H1 (cell line): ENCODE measurements around the gene TBKBP1. TPM values are rescaled to one million over a fixed set of nuclear protein-coding genes. Genes with fewer than 3 reads are reported as not detected.

ENCODE experiments used
- BACH1 ChIP-seq: IDR thresholded peaks from 2 replicates; pipeline ENCODE4 v1.6.1; 2012; ENCODE audit warnings: low read length, improper control_type of control experiment
- BCL11A ChIP-seq, 2 experiments: IDR thresholded peaks; one replicate each; pipeline ENCODE4 v1.6.1; 2011; ENCODE audit warnings: low read depth in 2 of 2, low read length in 2 of 2, mild to moderate bottlenecking in 2 of 2
- HDAC6 ChIP-seq: IDR thresholded peaks from one replicate; pipeline ENCODE4 v1.7.1; 2012; ENCODE audit warnings: low read depth, mild to moderate bottlenecking, inconsistent platforms, low read length, moderate library complexity
- KDM1A ChIP-seq: fragments of 200-600, 300-600 bp; sonication (generic); IDR thresholded peaks from 2 replicates; pipeline ENCODE4 v1.7.1; 2016; ENCODE audit warnings: mild to moderate bottlenecking, low read length, borderline replicate concordance
- KDM5A ChIP-seq: fragments of 200-600 bp; IDR thresholded peaks from 2 replicates; pipeline ENCODE4 v1.7.1; 2012; ENCODE audit warnings: mild to moderate bottlenecking, low read length, inconsistent platforms, mixed read lengths
- NRF1 ChIP-seq: IDR thresholded peaks from 2 replicates; pipeline ENCODE4 v1.6.1; 2011; ENCODE audit warnings: mild to moderate bottlenecking, low read depth, low read length, improper control_type of control experiment
- POLR2AphosphoS5 ChIP-seq: IDR thresholded peaks from 2 replicates; pipeline ENCODE4 v1.6.1; 2011; ENCODE audit warnings: low read depth, low read length
- SIN3A ChIP-seq, 2 experiments: IDR thresholded peaks in 1 of 2; conservative IDR thresholded peaks in 1 of 2; 2 replicates each; pipeline ENCODE4 v1.6.1; 2011 to 2012; ENCODE audit warnings: low read length in 2 of 2, improper control_type of control experiment in 1 of 2, low read depth in 1 of 2, mild to moderate bottlenecking in 1 of 2
- SP1 ChIP-seq: IDR thresholded peaks from 2 replicates; pipeline ENCODE4 v1.6.1; 2011; ENCODE audit warnings: low read depth, low read length
- TBP ChIP-seq: IDR thresholded peaks from 2 replicates; pipeline ENCODE4 v1.6.1; 2011; ENCODE audit warnings: low read depth, low read length, improper control_type of control experiment
- polyA plus RNA-seq, 7 experiments: library from polyadenylated mRNA; depleted of rRNA in 3 of 7; stranded (reverse) in 5 of 7; unstranded in 2 of 7; fragments of >200 nt in 5 of 7; fragments of 200-250 nt in 2 of 7; gene quantifications; 1 replicate in 5 of 7; 2 replicates in 1 of 7; 4 replicates in 1 of 7; pipeline versions ENCODE4 v1.2.1 to v1.2.3, GENCODE V29; 2011 to 2013; ENCODE audit warnings: missing spikeins in 2 of 7, mixed read lengths in 2 of 7
- total RNA-seq: library from RNA; stranded (reverse); fragmentation: NEBNext Ultra II Directional; extraction: Animal tissue kit (Norgen Biotek cat#: 25700); gene quantifications from 2 replicates; pipeline ENCODE4 v1.2.1, GENCODE V29; 2021
- TF ChIP-seq, protein P1 (sequence below): fragments of 300-600 bp; sonication (generic); IDR thresholded peaks from 2 replicates; pipeline ENCODE4 v1.7.1; 2012; ENCODE audit warnings: low read length, moderate library complexity, mild to moderate bottlenecking, inconsistent platforms; ENCODE audit not compliant: insufficient replicate concordance
- TF ChIP-seq, protein P2 (sequence below): IDR thresholded peaks from 2 replicates; pipeline ENCODE4 v1.6.1; 2012; ENCODE audit warnings: inconsistent platforms

Gene TBKBP1
- total and polyA plus RNA-seq, 2 of the 8 experiments (the other 6 are each of a cell fraction or from before 2014, with no cell fraction given), result 6.3 to 15.1 TPM

DNA sequence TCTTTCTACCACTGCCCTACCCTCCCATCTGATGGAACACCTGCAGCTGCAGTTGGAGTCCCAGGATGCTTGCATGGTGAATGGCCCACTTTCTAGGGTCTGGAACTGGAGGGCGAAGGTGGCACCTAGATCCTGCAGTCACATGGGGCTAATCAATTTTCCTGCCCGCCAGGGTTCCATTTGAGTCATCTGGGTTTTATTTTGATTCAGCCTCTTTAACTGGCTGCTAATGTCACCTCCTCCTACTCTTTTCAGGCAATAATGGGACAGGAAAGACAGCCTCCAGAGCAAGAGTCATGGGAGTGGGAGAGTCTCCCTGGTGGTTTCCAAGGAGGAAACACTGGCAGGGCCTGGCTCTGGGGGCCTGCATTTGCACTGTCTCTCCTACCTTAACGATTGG, 3.8 kb upstream of the TBKBP1 start (continued):
- TF ChIP-seq, protein P1, sequence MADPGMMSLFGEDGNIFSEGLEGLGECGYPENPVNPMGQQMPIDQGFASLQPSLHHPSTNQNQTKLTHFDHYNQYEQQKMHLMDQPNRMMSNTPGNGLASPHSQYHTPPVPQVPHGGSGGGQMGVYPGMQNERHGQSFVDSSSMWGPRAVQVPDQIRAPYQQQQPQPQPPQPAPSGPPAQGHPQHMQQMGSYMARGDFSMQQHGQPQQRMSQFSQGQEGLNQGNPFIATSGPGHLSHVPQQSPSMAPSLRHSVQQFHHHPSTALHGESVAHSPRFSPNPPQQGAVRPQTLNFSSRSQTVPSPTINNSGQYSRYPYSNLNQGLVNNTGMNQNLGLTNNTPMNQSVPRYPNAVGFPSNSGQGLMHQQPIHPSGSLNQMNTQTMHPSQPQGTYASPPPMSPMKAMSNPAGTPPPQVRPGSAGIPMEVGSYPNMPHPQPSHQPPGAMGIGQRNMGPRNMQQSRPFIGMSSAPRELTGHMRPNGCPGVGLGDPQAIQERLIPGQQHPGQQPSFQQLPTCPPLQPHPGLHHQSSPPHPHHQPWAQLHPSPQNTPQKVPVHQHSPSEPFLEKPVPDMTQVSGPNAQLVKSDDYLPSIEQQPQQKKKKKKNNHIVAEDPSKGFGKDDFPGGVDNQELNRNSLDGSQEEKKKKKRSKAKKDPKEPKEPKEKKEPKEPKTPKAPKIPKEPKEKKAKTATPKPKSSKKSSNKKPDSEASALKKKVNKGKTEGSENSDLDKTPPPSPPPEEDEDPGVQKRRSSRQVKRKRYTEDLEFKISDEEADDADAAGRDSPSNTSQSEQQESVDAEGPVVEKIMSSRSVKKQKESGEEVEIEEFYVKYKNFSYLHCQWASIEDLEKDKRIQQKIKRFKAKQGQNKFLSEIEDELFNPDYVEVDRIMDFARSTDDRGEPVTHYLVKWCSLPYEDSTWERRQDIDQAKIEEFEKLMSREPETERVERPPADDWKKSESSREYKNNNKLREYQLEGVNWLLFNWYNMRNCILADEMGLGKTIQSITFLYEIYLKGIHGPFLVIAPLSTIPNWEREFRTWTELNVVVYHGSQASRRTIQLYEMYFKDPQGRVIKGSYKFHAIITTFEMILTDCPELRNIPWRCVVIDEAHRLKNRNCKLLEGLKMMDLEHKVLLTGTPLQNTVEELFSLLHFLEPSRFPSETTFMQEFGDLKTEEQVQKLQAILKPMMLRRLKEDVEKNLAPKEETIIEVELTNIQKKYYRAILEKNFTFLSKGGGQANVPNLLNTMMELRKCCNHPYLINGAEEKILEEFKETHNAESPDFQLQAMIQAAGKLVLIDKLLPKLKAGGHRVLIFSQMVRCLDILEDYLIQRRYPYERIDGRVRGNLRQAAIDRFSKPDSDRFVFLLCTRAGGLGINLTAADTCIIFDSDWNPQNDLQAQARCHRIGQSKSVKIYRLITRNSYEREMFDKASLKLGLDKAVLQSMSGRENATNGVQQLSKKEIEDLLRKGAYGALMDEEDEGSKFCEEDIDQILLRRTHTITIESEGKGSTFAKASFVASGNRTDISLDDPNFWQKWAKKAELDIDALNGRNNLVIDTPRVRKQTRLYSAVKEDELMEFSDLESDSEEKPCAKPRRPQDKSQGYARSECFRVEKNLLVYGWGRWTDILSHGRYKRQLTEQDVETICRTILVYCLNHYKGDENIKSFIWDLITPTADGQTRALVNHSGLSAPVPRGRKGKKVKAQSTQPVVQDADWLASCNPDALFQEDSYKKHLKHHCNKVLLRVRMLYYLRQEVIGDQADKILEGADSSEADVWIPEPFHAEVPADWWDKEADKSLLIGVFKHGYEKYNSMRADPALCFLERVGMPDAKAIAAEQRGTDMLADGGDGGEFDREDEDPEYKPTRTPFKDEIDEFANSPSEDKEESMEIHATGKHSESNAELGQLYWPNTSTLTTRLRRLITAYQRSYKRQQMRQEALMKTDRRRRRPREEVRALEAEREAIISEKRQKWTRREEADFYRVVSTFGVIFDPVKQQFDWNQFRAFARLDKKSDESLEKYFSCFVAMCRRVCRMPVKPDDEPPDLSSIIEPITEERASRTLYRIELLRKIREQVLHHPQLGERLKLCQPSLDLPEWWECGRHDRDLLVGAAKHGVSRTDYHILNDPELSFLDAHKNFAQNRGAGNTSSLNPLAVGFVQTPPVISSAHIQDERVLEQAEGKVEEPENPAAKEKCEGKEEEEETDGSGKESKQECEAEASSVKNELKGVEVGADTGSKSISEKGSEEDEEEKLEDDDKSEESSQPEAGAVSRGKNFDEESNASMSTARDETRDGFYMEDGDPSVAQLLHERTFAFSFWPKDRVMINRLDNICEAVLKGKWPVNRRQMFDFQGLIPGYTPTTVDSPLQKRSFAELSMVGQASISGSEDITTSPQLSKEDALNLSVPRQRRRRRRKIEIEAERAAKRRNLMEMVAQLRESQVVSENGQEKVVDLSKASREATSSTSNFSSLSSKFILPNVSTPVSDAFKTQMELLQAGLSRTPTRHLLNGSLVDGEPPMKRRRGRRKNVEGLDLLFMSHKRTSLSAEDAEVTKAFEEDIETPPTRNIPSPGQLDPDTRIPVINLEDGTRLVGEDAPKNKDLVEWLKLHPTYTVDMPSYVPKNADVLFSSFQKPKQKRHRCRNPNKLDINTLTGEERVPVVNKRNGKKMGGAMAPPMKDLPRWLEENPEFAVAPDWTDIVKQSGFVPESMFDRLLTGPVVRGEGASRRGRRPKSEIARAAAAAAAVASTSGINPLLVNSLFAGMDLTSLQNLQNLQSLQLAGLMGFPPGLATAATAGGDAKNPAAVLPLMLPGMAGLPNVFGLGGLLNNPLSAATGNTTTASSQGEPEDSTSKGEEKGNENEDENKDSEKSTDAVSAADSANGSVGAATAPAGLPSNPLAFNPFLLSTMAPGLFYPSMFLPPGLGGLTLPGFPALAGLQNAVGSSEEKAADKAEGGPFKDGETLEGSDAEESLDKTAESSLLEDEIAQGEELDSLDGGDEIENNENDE, result no peak
- no peak for TF ChIP-seq POLR2AphosphoS5
- no peak for TF ChIP-seq NRF1
- TF ChIP-seq BACH1, result no peak
- TF ChIP-seq, protein P2, sequence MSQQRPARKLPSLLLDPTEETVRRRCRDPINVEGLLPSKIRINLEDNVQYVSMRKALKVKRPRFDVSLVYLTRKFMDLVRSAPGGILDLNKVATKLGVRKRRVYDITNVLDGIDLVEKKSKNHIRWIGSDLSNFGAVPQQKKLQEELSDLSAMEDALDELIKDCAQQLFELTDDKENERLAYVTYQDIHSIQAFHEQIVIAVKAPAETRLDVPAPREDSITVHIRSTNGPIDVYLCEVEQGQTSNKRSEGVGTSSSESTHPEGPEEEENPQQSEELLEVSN, result no peak
- TF ChIP-seq HDAC6, result no peak
- TF ChIP-seq TBP, result no peak
- TF ChIP-seq SP1, result no peak
- no peak for TF ChIP-seq KDM5A
- no peak for TF ChIP-seq SIN3A (conservative IDR thresholded peaks at IDR 0.05 in 1 of 2, IDR thresholded peaks at IDR 0.05 in 1 of 2; ENCODE audit: low read depth in 1 of 2, low read length in 2 of 2)
- TF ChIP-seq KDM1A, result no peak
- TF ChIP-seq BCL11A (IDR thresholded peaks at IDR 0.05; ENCODE audit: low read depth in 2 of 2, low read length in 2 of 2), result no peak
